GM12878 (cell line): Measurements from ENCODE around the gene MYO19.

Experiments
- ATF3 ChIP-seq: IDR thresholded peaks from 2 replicates; pipeline ENCODE4 v1.6.1; 2011; ENCODE audit warnings: low read depth, mild to moderate bottlenecking, low read length, moderate library complexity, borderline replicate concordance; ENCODE audit errors: extremely low read depth
- CEBPB ChIP-seq, 2 experiments: fragments of 150-350 bp in 1 of 2; IDR thresholded peaks; 2 replicates each; pipeline ENCODE4 v1.6.1; 2012 to 2014; ENCODE audit warnings: low read depth in 2 of 2, low read length in 2 of 2, borderline replicate concordance in 1 of 2, inconsistent platforms in 1 of 2
- CHD2 ChIP-seq: IDR thresholded peaks from 2 replicates; pipeline ENCODE4 v1.6.1; 2011; ENCODE audit warnings: low read depth, low read length, improper control_type of control experiment, borderline replicate concordance
- CTCF ChIP-seq, 3 experiments: IDR thresholded peaks in 2 of 3; conservative IDR thresholded peaks in 1 of 3; 2 replicates each; pipeline ENCODE4 v1.5.1; 2011; ENCODE audit warnings: low read depth in 3 of 3, low read length in 3 of 3, mild to moderate bottlenecking in 3 of 3, control low read depth in 2 of 3, moderate library complexity in 2 of 3, inconsistent platforms in 1 of 3, mixed read lengths in 1 of 3; ENCODE audit not compliant: control insufficient read depth in 2 of 3, insufficient read depth in 1 of 3; ENCODE audit errors: extremely low read depth in 1 of 3
- EP300 ChIP-seq, 2 experiments: fragments of 150-350 bp in 1 of 2; IDR thresholded peaks; 2 replicates each; pipeline ENCODE4 v1.6.1; 2011 to 2012; ENCODE audit warnings: low read depth in 2 of 2, low read length in 2 of 2, borderline replicate concordance in 1 of 2, improper control_type of control experiment in 1 of 2, inconsistent platforms in 1 of 2; ENCODE audit not compliant: control insufficient read depth in 1 of 2
- EZH2 ChIP-seq: IDR thresholded peaks from 2 replicates; pipeline ENCODE4 v1.6.1; 2012; ENCODE audit warnings: low read depth, mild to moderate bottlenecking, control low read depth, inconsistent platforms, low read length, borderline replicate concordance; ENCODE audit not compliant: control insufficient read depth
- GATAD2B ChIP-seq: fragments of 450-650 bp; conservative IDR thresholded peaks from 2 replicates; pipeline ENCODE4 v1.6.1; 2017; ENCODE audit warnings: low read depth, mild to moderate bottlenecking, moderate library complexity
- JUNB ChIP-seq: IDR thresholded peaks from 2 replicates; pipeline ENCODE4 v1.6.1; 2016; ENCODE audit warnings: antibody characterized with exemption, mild to moderate bottlenecking
- JUND ChIP-seq: IDR thresholded peaks from 2 replicates; pipeline ENCODE4 v1.6.1; 2012; ENCODE audit warnings: low read depth, mild to moderate bottlenecking, low read length, improper control_type of control experiment, moderate library complexity
- POLR2A ChIP-seq: IDR thresholded peaks from 2 replicates; pipeline ENCODE4 v1.6.1; 2011; ENCODE audit warnings: low read depth, mild to moderate bottlenecking, low read length
- RAD21 ChIP-seq: IDR thresholded peaks from 2 replicates; pipeline ENCODE4 v1.6.1; 2011; ENCODE audit warnings: mild to moderate bottlenecking, low read depth, low read length, moderate library complexity; ENCODE audit not compliant: insufficient read depth
- SUZ12 ChIP-seq: fragments of 200-600 bp; sonication (generic); IDR thresholded peaks from one replicate; pipeline ENCODE4 v1.6.1; 2018; ENCODE audit warnings: antibody characterized with exemption, mild to moderate bottlenecking; ENCODE audit not compliant: unreplicated experiment

GRCh38 chr17:36514856-36515255 is 19.8 kb downstream of the MYO19 start:
- no peak for TF ChIP-seq GATAD2B
- TF ChIP-seq CTCF (IDR thresholded peaks at IDR 0.05 in 2 of 3, conservative IDR thresholded peaks at IDR 0.05 in 1 of 3; ENCODE audit: control insufficient read depth in 2 of 3, extremely low read depth in 1 of 3, insufficient read depth in 1 of 3, low read depth in 3 of 3, low read length in 3 of 3) = no peak
- no peak for TF ChIP-seq JUNB
- TF ChIP-seq RAD21 = no peak
- TF ChIP-seq EP300 (IDR thresholded peaks at IDR 0.05; ENCODE audit: borderline replicate concordance in 1 of 2, control insufficient read depth in 1 of 2, low read depth in 2 of 2, low read length in 2 of 2) = no peak
- TF ChIP-seq CEBPB (IDR thresholded peaks at IDR 0.05; ENCODE audit: borderline replicate concordance in 1 of 2, low read depth in 2 of 2, low read length in 2 of 2) = no peak
- no peak for TF ChIP-seq SUZ12
- no peak for TF ChIP-seq EZH2
- no peak for TF ChIP-seq JUND
- TF ChIP-seq POLR2A = no peak
- TF ChIP-seq ATF3 = no peak
- TF ChIP-seq CHD2 = no peak
